Testis (tissue), 3 donors: ENCODE data around the gene GOT2. TPM values are rescaled to one million over a fixed set of nuclear protein-coding genes. Genes with fewer than 3 reads are reported as not detected.
"Not testable (repeated sequence)": the region's sequence is repeated elsewhere in the genome, so short reads cannot be mapped to it uniquely, and the experiment has no call there.

ENCODE experiments used
- DNase-seq: peaks from one replicate; pipeline ENCODE4 v3.0.0-alpha.2; 2019
- H3K27ac ChIP-seq, 2 donors: fragments of 200-600 bp; sonication (generic); one replicate each; pipeline ENCODE4 v1.5.1; 2019
- H3K27me3 ChIP-seq: fragments of 200-600 bp; sonication (generic); one replicate; pipeline ENCODE4 v1.5.1; 2019
- H3K36me3 ChIP-seq: fragments of 200-600 bp; sonication (generic); one replicate; pipeline ENCODE4 v1.5.1; 2017; ENCODE audit warnings: low read depth; ENCODE audit errors: missing control alignments
- H3K4me1 ChIP-seq: fragments of 200-600 bp; sonication (generic); one replicate; pipeline ENCODE4 v1.5.1; 2019
- H3K4me3 ChIP-seq, 2 donors: fragments of 200-600 bp; sonication (generic); one replicate each; pipeline ENCODE4 v1.5.1; 2017 to 2019
- H3K9me3 ChIP-seq: fragments of 200-600 bp; sonication (generic); one replicate; pipeline ENCODE4 v1.5.1; 2017
- POLR2A ChIP-seq: fragments of 450-650 bp; IDR thresholded peaks from one replicate; pipeline ENCODE4 v1.6.1; 2017; ENCODE audit warnings: antibody characterized with exemption, mild to moderate bottlenecking, moderate library complexity
- WGBS, 2 donors: methylation state at CpG; one replicate each; pipeline ENCODE4 v1.1.5; 2018; 5-methylcytosine and 5-hydroxymethylcytosine counted together
- intact Hi-C: fragments of 100-400 bp; cut with DNase I; formaldehyde crosslinking; loops from one replicate; pipeline ENCODE4 v1.15.1; 2023; ENCODE audit warnings: low total_unique reads
- polyA plus RNA-seq: library from polyadenylated mRNA; stranded (reverse); fragments of 350-450 nt; fragmentation: Illumina TruSeq; extraction: RNeasy Lipid Tissue Mini Kit (QIAGEN cat#74804); gene quantifications from one replicate; pipeline ENCODE4 v1.2.3, GENCODE V29; 2014; ENCODE audit warnings: low read depth, low replicate concordance; ENCODE audit not compliant: insufficient read depth
- total RNA-seq, 2 donors: library from RNA; depleted of rRNA; stranded (reverse); fragments of >200 nt; gene quantifications; one replicate each; pipeline ENCODE4 v1.2.3, GENCODE V29; 2016
- TF ChIP-seq, protein P1 (sequence below), 3 experiments: fragments of 450-650 bp in 2 of 3; fragments of 200-600 bp in 1 of 3; sonication (generic) in 1 of 3; IDR thresholded peaks; one replicate each; pipeline ENCODE4 v1.5.1; 2016 to 2019; ENCODE audit warnings: antibody characterized with exemption in 3 of 3, mild to moderate bottlenecking in 2 of 3, moderate library complexity in 1 of 3

GOT2 gene
- total and polyA plus RNA-seq, 3 donors from 2014 or later: 81.0 to 138 (median 108) TPM

DNA sequence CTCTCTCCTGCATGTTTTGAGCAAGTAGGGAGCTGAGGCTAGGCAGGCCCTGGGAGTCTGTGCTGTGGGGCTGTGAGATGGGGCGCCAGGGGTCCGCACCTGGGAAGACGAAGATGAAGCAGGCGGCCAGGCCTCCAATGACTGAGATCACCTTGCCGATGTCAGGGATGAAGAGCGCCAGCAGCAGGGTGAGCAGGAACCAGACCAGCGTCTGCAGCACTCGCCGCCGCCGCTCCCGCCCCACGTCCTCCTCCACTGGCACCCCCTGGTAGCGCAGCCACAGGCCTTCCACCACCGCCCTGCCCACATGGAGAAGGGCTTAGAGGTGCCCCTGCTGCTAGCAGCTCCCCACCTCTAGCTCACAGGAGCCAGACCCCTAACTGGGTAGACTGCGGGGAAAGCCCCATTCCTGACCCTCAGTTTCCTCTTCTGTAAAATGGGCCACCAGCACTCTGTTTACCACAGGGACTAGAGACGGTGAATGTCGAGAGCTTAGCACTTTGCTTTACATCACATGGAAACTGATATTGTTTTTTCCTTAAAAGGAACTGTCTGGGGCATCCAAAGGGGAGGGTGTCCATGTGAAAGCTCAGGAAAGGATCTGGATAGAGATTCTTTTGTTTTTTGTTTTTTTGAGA lies 63.1 kb downstream of the GOT2 start:
- Histone ChIP-seq H3K4me3 (no peak overlapping the region), H3K4me1 (no peaks in the 10 kb centered on the region), H3K36me3 (no peaks in the 10 kb centered on the region), H3K9me3 (no peaks in the 10 kb centered on the region), H3K27ac (no peak overlapping the region), H3K27me3 (no peaks in the 10 kb centered on the region)
- 92 to 100% methylated on average over 18 of the region's 18 CpGs for WGBS, 2 donors
- intact Hi-C loops: no loop called here
- TF ChIP-seq, protein P1, sequence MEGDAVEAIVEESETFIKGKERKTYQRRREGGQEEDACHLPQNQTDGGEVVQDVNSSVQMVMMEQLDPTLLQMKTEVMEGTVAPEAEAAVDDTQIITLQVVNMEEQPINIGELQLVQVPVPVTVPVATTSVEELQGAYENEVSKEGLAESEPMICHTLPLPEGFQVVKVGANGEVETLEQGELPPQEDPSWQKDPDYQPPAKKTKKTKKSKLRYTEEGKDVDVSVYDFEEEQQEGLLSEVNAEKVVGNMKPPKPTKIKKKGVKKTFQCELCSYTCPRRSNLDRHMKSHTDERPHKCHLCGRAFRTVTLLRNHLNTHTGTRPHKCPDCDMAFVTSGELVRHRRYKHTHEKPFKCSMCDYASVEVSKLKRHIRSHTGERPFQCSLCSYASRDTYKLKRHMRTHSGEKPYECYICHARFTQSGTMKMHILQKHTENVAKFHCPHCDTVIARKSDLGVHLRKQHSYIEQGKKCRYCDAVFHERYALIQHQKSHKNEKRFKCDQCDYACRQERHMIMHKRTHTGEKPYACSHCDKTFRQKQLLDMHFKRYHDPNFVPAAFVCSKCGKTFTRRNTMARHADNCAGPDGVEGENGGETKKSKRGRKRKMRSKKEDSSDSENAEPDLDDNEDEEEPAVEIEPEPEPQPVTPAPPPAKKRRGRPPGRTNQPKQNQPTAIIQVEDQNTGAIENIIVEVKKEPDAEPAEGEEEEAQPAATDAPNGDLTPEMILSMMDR (IDR thresholded peaks at IDR 0.05): no peak
- TF ChIP-seq POLR2A: no peak
- no peak for DNase-seq

DNA sequence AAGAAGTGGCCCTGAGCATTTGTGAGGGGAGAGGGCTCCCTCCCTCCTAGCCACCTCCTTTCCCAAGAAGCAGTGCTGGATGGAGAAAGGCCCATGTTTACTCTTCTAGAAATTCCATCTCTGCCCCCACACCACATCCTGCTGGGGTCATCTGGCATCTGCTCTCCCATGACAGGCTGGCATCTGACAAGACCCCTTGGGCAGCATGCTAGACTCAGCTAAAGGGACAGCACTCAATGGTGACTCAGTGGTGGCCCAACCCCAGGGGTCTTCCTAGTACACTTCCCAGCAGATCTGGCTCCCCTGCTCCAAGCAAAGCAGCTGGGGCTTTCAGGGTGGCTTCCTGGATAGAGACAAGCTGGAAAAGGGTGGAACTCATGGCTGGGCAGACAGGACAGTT lies 63.9 kb downstream of the GOT2 start:
- H3K4me3 ChIP-seq: no peak overlapping the region

GRCh38 chr16:58665200-58665599 lies 68.9 kb downstream of the GOT2 start:
- no peaks in the 10 kb centered on the region for H3K36me3 ChIP-seq
- no peaks in the 10 kb centered on the region for H3K4me1 ChIP-seq
- no peak overlapping the region for H3K27ac ChIP-seq
- no peaks in the 10 kb centered on the region for H3K27me3 ChIP-seq
- DNase-seq: no peak
- WGBS, 2 donors: 88 to 93% methylated on average over 7 to 8 of the region's 8 CpGs
- H3K4me3 ChIP-seq: no peak overlapping the region
- TF ChIP-seq, protein P1 (IDR thresholded peaks at IDR 0.05): no peak
- no peak for TF ChIP-seq POLR2A
- H3K9me3 ChIP-seq: no peaks in the 10 kb centered on the region
- intact Hi-C loops: no loop called here

More for the DNA sequence above, 63.9 kb downstream of the GOT2 start:
- H3K27me3 ChIP-seq: no peaks in the 10 kb centered on the region
- DNase-seq: no peak
- no peak overlapping the region for H3K27ac ChIP-seq
- TF ChIP-seq, protein P1 (IDR thresholded peaks at IDR 0.05): no peak
- no peak for TF ChIP-seq POLR2A
- H3K4me1 ChIP-seq: no peaks in the 10 kb centered on the region
- intact Hi-C loops: no loop called here
- H3K9me3 ChIP-seq: no peaks in the 10 kb centered on the region
- H3K36me3 ChIP-seq: no peaks in the 10 kb centered on the region

- intact Hi-C loops: no loop called here
- WGBS, 2 donors: 52 to 53% methylated on average over 12 of the region's 12 CpGs
- TF ChIP-seq, protein P1 (IDR thresholded peaks at IDR 0.05): peak; percentile 27 to 40 (median 32)
- no peak for TF ChIP-seq POLR2A
- H3K4me1 ChIP-seq: no peaks in the 10 kb centered on the region
- no peaks in the 10 kb centered on the region for H3K27me3 ChIP-seq
- H3K36me3 ChIP-seq: no peaks in the 10 kb centered on the region
- H3K27ac ChIP-seq: no peak overlapping the region
- H3K4me3 ChIP-seq: no peak overlapping the region
- no peaks in the 10 kb centered on the region for H3K9me3 ChIP-seq
- DNase-seq: peak; percentile 69
Observed at GRCh38 chr16:58661199-58661830, 72.8 kb downstream of the GOT2 start.

DNA sequence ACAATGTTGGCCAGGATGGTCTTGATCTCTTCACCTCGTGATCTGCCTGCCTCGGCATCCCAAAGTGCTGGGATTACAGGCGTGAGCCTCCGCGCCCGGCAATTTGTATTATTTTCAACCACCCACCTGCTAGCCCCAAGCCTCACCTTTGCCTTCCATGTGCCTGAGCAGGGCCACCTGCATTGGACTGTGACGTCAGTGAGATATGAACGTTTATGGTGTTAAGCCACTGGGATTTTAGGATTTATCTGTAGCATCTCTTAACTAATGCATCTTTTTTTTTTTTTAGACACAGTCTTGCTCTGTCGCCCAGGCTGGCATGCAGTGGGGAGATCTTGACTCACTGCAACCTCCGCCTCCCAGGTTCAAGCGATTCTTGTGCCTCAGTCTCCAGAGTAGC lies 74.2 kb downstream of the GOT2 start:
- H3K27me3 ChIP-seq, H3K36me3 ChIP-seq, H3K4me1 ChIP-seq, intact Hi-C loops, H3K4me3 ChIP-seq, H3K9me3 ChIP-seq, H3K27ac ChIP-seq, DNase-seq: not testable (repeated sequence)
- 80 to 90% methylated on average over 11 of the region's 11 CpGs for WGBS, 2 donors
